ENCODE data around the gene ZNF546.

Gene ZNF546

DNA sequence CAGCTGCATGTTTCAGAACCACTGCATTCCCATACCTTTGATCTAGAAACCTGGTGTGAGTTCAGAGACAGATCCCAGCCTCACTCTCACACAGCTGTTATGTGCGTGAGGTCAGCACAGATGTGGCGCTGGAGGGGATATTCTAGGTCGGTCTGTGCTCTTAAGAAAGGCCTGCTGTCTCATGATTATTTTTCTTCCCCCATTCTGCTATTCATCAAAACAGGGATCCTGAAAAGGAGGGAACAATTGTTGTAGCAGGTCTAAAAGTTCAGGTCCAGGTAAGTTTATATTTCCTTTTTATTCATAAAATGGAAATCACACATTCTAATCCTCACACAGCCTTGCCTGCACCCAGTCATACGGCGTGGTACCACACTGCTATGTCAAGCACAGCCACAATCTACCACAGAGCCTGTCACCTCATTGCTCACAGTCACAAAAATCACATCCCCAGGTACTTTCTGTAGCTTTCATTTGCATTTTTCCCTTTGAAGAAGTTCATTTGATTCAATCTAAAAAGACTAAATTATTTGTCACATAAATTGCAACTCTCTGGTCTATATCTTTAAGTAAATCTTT is 867 bp downstream of the ZNF546 start:
- in situ Hi-C loops (cut with HindIII; ENCODE audit: low sequenced_read_pairs) = no loop called here
- TF ChIP-seq, protein P1, sequence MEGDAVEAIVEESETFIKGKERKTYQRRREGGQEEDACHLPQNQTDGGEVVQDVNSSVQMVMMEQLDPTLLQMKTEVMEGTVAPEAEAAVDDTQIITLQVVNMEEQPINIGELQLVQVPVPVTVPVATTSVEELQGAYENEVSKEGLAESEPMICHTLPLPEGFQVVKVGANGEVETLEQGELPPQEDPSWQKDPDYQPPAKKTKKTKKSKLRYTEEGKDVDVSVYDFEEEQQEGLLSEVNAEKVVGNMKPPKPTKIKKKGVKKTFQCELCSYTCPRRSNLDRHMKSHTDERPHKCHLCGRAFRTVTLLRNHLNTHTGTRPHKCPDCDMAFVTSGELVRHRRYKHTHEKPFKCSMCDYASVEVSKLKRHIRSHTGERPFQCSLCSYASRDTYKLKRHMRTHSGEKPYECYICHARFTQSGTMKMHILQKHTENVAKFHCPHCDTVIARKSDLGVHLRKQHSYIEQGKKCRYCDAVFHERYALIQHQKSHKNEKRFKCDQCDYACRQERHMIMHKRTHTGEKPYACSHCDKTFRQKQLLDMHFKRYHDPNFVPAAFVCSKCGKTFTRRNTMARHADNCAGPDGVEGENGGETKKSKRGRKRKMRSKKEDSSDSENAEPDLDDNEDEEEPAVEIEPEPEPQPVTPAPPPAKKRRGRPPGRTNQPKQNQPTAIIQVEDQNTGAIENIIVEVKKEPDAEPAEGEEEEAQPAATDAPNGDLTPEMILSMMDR (IDR thresholded peaks at IDR 0.05; ENCODE audit: low read depth, low read length) = no peak
- DNase-seq (ENCODE audit: low read depth, low spot score) = no peak
- peak overlapping the region; percentile 77 for H3K4me3 ChIP-seq (ENCODE audit: low read depth, low read length)

DNA sequence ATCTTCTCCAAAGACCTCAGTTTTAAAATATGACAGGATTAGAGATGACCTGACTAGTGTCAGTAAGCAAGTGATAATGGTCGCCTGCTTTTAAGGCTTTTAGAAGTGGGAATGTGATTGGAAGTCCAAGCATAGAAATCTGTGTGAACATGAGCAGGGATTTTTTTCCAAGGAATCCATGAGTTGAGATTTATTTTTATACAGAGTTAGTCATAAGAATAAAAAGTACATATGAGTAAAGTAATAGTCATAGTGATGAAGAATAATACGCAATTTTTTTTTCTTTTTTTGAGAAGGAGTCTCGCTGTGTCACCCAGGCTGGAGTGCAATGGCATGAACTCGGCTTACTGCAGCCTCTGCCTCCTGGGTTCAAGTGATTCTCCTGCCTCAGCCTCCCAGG is 1.6 kb downstream of the ZNF546 start:
- TF ChIP-seq, protein P1 (IDR thresholded peaks at IDR 0.05; ENCODE audit: low read depth, low read length) = no peak
- in situ Hi-C loops (cut with HindIII; ENCODE audit: low sequenced_read_pairs) = no loop called here
- peak; percentile 32 for DNase-seq (ENCODE audit: low read depth, low spot score)
- H3K4me3 ChIP-seq (ENCODE audit: low read depth, low read length) = no peak overlapping the region

DNA sequence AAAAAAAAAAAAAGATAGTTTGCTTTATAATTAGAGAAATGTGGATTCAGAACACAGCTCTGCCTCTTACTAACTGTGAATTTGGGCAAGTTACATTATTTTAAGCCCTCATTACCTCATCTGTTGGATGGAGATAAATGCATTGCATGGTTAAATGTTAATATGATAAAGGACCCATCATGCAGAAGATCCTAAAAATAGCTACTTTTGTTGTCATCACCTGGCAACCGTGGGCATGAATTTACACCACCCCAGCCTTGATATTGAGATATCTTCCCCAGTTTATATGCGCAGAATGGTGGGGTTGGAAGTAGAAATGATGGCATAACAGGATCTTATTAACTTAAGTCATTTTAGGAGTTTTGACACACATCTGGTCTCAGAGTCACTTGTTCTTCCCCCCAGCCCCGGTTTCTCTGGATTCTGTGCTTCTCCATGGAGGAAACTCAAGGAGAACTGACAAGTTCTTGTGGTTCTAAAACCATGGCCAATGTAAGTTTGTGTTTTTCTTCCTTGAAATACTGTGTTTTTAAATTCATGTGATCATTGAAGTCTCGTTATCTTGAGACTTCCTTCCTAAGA is 8.9 kb downstream of the ZNF546 start:
- no peak for DNase-seq (ENCODE audit: low read depth, low spot score)
- in situ Hi-C loops (cut with HindIII; ENCODE audit: low sequenced_read_pairs) = no loop called here
- no peak overlapping the region for H3K4me3 ChIP-seq (ENCODE audit: low read depth, low read length)
- TF ChIP-seq, protein P1 (IDR thresholded peaks at IDR 0.05; ENCODE audit: low read depth, low read length) = no peak

DNA sequence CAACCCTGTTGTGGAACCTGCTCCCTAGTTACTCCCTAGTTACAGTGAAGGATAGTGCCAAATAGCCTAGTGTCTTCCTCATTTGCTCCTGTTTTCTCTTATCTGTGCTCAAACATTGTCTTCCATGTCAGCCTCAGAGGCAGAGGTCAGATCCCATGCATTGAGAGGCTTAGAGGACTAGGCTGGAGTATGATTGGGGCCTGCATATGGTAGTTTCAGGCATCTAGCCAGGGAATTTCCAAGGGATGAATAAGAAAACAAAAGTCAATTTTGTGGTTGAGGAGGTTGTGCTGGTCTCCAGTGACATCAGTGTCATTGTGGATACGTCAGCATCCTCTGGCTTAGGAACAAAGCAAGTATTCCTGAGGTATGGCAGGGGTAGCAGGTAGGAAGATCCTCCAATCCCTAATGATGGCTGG is 9.4 kb downstream of the ZNF546 start:
- no peak overlapping the region for H3K4me3 ChIP-seq (ENCODE audit: low read depth, low read length)
- in situ Hi-C loops (cut with HindIII; ENCODE audit: low sequenced_read_pairs) = no loop called here
- peak; percentile 89 for DNase-seq (ENCODE audit: low read depth, low spot score)
- TF ChIP-seq, protein P1 (IDR thresholded peaks at IDR 0.05; ENCODE audit: low read depth, low read length) = no peak

DNA sequence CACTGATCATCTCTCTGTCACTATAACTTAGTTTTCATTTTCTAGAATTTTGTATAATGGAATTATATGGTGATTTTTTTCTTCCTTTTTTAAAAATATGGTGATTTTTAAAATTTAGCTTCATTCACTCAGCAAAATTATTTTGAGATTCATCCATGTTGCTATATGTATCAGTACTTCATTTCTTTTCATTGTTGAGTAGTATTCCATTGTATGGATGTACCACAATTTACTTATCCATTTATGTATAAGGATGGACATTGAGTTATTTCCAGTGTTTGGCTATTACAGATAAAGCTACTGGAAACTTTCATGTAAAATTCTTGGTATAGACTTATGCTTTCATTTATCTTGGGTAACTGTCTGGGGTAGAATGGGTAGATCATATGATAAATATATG is 12.8 kb downstream of the ZNF546 start:
- no peak for DNase-seq (ENCODE audit: low read depth, low spot score)
- TF ChIP-seq, protein P1 (IDR thresholded peaks at IDR 0.05; ENCODE audit: low read depth, low read length) = no peak
- H3K4me3 ChIP-seq (ENCODE audit: low read depth, low read length) = no peak overlapping the region
- in situ Hi-C loops (cut with HindIII; ENCODE audit: low sequenced_read_pairs) = no loop called here

DNA sequence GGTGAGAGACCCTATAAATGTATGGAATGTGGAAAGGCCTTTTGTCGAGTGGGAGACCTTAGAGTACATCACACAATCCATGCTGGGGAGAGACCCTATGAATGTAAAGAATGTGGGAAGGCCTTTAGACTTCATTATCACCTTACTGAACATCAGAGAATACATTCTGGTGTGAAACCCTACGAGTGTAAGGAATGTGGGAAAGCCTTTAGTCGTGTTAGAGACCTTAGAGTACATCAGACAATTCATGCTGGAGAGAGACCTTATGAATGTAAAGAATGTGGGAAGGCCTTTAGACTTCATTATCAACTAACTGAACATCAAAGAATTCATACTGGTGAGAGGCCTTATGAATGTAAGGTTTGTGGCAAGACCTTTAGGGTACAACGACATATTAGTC is 17.1 kb downstream of the ZNF546 start:
- no peak for DNase-seq (ENCODE audit: low read depth, low spot score)
- H3K4me3 ChIP-seq (ENCODE audit: low read depth, low read length) = no peak overlapping the region
- in situ Hi-C loops (cut with HindIII; ENCODE audit: low sequenced_read_pairs) = no loop called here
- TF ChIP-seq, protein P1 (IDR thresholded peaks at IDR 0.05; ENCODE audit: low read depth, low read length) = no peak
